Measurements from ENCODE around the gene UBTD1.

Gene UBTD1

GRCh38 chr10:97601268-97602215, 102.8 kb downstream of the UBTD1 start:
- no peak overlapping the region for H3K4me3 ChIP-seq (ENCODE audit: control insufficient read depth, low read depth, low read length)
- DNase-seq (ENCODE audit: low read depth): no peak
- no peak for TF ChIP-seq CTCF (IDR thresholded peaks at IDR 0.05; ENCODE audit: control insufficient read depth, insufficient read depth, low read depth, low read length, missing control alignments)

DNA sequence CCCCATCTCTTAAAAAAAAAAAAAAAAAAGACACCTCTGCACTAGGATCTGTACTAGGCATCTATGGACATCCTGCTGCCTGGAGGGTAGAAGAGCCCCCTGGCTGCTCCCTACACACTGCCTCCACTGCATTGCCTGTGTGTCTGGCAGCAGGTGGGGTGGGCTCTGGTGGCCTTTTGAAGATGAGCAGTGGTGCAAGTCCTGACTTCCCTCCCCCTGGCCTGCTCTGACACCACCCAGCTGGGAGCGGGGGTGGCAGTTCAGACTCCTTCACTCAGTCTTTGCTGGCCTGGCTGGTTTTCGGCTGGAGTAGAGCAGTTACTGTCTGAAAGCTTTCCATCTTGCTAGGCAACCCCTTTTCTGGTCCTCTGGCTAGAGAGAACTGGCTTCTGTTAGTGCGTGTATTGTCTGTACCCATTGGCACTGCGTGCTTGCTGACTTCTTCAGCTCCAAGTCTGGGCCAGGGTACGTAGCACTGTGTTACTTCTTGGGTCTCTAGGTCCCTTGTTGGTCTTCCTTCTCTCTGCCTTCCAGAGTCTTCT, 108.4 kb downstream of the UBTD1 start:
- no peak for TF ChIP-seq CTCF (IDR thresholded peaks at IDR 0.05; ENCODE audit: control insufficient read depth, insufficient read depth, low read depth, low read length, missing control alignments)
- no peak overlapping the region for H3K4me3 ChIP-seq (ENCODE audit: control insufficient read depth, low read depth, low read length)
- DNase-seq (ENCODE audit: low read depth): no peak

GRCh38 chr10:97608991-97609561, 110.4 kb downstream of the UBTD1 start:
- no peak for TF ChIP-seq CTCF (IDR thresholded peaks at IDR 0.05; ENCODE audit: control insufficient read depth, insufficient read depth, low read depth, low read length, missing control alignments)
- DNase-seq (ENCODE audit: low read depth): no peak

DNA sequence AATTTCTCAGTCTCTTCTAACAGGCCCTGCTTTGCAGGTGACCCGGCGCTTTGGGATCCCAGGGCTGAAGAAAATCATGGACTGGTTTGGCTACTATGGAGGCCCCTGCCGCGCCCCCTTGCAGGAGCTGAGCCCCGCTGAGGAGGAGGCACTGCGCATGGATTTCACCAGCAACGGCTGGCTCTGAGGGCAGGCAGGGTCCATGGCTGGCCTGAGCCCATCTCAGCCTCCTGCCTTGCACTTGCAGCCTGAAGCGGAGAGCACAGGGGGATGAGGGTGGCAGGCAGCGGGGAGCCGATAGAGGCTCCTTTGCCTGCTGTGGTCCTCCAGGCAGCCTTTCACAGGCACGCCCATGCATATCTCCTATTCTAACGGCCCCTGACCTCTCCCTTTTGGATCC, 112.7 kb downstream of the UBTD1 start:
- no peak for TF ChIP-seq CTCF (IDR thresholded peaks at IDR 0.05; ENCODE audit: control insufficient read depth, insufficient read depth, low read depth, low read length, missing control alignments)
- H3K4me3 ChIP-seq (ENCODE audit: control insufficient read depth, low read depth, low read length): no peak overlapping the region
- DNase-seq (ENCODE audit: low read depth): no peak

More at GRCh38 chr10:97608991-97609561, 110.4 kb downstream of the UBTD1 start:
- H3K4me3 ChIP-seq (ENCODE audit: control insufficient read depth, low read depth, low read length): no peak overlapping the region

DNA sequence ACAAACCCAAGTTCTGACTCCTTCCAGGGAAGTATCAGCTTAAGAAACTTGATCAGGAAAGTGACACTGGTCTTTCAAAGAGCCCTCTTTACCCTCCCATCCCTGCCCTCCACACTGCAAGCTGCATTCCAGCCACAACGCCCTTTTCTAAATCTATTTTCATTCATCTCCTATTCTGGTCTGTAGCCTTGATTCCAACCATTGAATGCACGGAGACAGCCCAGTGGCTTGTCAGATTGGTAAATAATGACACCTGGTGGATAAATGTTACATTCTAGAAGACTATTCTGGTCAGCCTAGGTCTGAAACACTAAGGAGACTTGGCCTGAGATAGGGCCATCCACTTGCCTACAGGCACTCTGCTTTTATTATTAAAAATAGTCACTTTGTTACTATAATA, 113.7 kb downstream of the UBTD1 start:
- no peak for DNase-seq (ENCODE audit: low read depth)
- peak; percentile 42 for TF ChIP-seq CTCF (IDR thresholded peaks at IDR 0.05; ENCODE audit: control insufficient read depth, insufficient read depth, low read depth, low read length, missing control alignments)
- H3K4me3 ChIP-seq (ENCODE audit: control insufficient read depth, low read depth, low read length): no peak overlapping the region

DNA sequence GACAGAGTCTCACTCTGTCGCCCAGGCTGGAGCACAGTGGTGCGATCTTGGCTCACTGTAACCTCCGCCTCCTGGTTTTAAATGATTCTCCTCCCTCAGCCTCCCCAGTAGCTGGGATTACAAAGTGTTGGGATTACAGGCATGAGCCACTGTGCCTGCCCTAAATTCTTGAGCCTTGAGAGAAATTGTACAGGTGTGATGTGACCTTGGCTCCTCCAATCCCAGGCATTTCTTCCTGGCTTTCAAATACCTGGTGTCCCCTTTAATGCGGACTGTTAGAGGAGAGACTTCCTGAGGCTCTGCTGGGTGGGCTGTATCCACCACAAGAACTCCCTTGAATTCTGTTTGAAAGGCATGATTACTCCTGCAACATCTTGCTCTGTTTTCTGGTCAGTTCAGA, 119.6 kb downstream of the UBTD1 start:
- TF ChIP-seq CTCF (IDR thresholded peaks at IDR 0.05; ENCODE audit: control insufficient read depth, insufficient read depth, low read depth, low read length, missing control alignments): no peak
- DNase-seq (ENCODE audit: low read depth): no peak
- no peak overlapping the region for H3K4me3 ChIP-seq (ENCODE audit: control insufficient read depth, low read depth, low read length)
